Measurements from ENCODE around the gene ZBTB47. TPM values are rescaled to one million over a fixed set of nuclear protein-coding genes. Genes with fewer than 3 reads are reported as not detected.

ZBTB47 gene
- polyA plus RNA-seq, 1 donor (not counting 4 experiments of a cell fraction or from before 2014, with no cell fraction given): 5.1 TPM

- peaks cover 4% of the 10 kb centered on the region for H4K20me1 ChIP-seq (ENCODE audit: control insufficient read depth, extremely low read depth, insufficient read depth, low read length)
- H3K27me3 ChIP-seq (ENCODE audit: control insufficient read depth, extremely low read depth, insufficient read depth, low read length): peaks cover 6% of the 10 kb centered on the region
- no peak overlapping the region for H3K4me2 ChIP-seq (ENCODE audit: control insufficient read depth, extremely low read depth, insufficient read depth, low read depth, low read length)
- no peaks in the 10 kb centered on the region for H3K9me3 ChIP-seq (ENCODE audit: control insufficient read depth, low read depth, low read length)
- H3K27ac ChIP-seq (ENCODE audit: control insufficient read depth, insufficient read depth, low read length): no peak overlapping the region
- H3K4me3 ChIP-seq (ENCODE audit: control insufficient read depth in 2 of 3, extremely low read depth in 1 of 3, insufficient read depth in 2 of 3, low read depth in 1 of 3, low read length in 3 of 3): no peak overlapping the region
- no peaks in the 10 kb centered on the region for H3K79me2 ChIP-seq (ENCODE audit: control insufficient read depth, insufficient read depth, low read length)
- no peak overlapping the region for H2AFZ ChIP-seq (ENCODE audit: control insufficient read depth, low read length)
- TF ChIP-seq EZH2 (IDR thresholded peaks at IDR 0.05; ENCODE audit: low read length) (no peak), CTCF (optimal IDR thresholded peaks at IDR 0.05 in 1 of 3, IDR thresholded peaks at IDR 0.05 in 1 of 3, conservative IDR thresholded peaks at IDR 0.05 in 1 of 3; ENCODE audit: extremely low read depth in 1 of 3, insufficient read depth in 2 of 3, low read length in 3 of 3) (no peak)
- H3K9ac ChIP-seq (ENCODE audit: control insufficient read depth, extremely low read depth, insufficient read depth, low read length): no peak overlapping the region
- H3K36me3 ChIP-seq (ENCODE audit: control insufficient read depth in 2 of 2, extremely low read depth in 1 of 2, insufficient read depth in 2 of 2, low read length in 2 of 2): no peaks in the 10 kb centered on the region
- dilution Hi-C loops (cut with MboI; ENCODE audit: extremely low pct_ligation_motif_present, low sequenced_read_pairs): no loop called here
- H3K9me1 ChIP-seq (ENCODE audit: control insufficient read depth, extremely low read depth, insufficient read depth, low read length): no peaks in the 10 kb centered on the region
- no peaks in the 10 kb centered on the region for H3K4me1 ChIP-seq (ENCODE audit: control insufficient read depth, extremely low read depth, insufficient read depth, low read length)
- FAIRE-seq: no peak
- DNase-seq (ENCODE audit: low read depth, low spot score): no peak
These were observed 48.0 kb downstream of the ZBTB47 start for GRCh38 chr3:42701371-42702065.

- FAIRE-seq: no peak
- TF ChIP-seq CTCF (optimal IDR thresholded peaks at IDR 0.05 in 1 of 3, IDR thresholded peaks at IDR 0.05 in 1 of 3, conservative IDR thresholded peaks at IDR 0.05 in 1 of 3; ENCODE audit: extremely low read depth in 1 of 3, insufficient read depth in 2 of 3, low read length in 3 of 3) (no peak), EZH2 (IDR thresholded peaks at IDR 0.05; ENCODE audit: low read length) (no peak)
- dilution Hi-C loops (cut with MboI; ENCODE audit: extremely low pct_ligation_motif_present, low sequenced_read_pairs): no loop called here
These were observed 48.8 kb downstream of the ZBTB47 start, which contains the start of gene HHATL for GRCh38 chr3:42702066-42702951. Gene HHATL (minus strand): TSS chr3:42702798. CDS start chr3:42700826, 1,972 bp downstream.

More at GRCh38 chr3:42702066-42702951, 48.8 kb downstream of the ZBTB47 start, which contains the start of gene HHATL:
- no peak for DNase-seq (ENCODE audit: low read depth, low spot score)
- Histone ChIP-seq H3K4me1 (ENCODE audit: control insufficient read depth, extremely low read depth, insufficient read depth, low read length) (no peaks in the 10 kb centered on the region), H3K79me2 (ENCODE audit: control insufficient read depth, insufficient read depth, low read length) (no peaks in the 10 kb centered on the region), H3K9ac (ENCODE audit: control insufficient read depth, extremely low read depth, insufficient read depth, low read length) (no peak within 1 kb of the TSS), H3K27ac (ENCODE audit: control insufficient read depth, insufficient read depth, low read length) (no peak within 1 kb of the TSS), H3K4me3 (ENCODE audit: control insufficient read depth in 2 of 3, extremely low read depth in 1 of 3, insufficient read depth in 2 of 3, low read depth in 1 of 3, low read length in 3 of 3) (no peak within 1 kb of the TSS), H3K9me1 (ENCODE audit: control insufficient read depth, extremely low read depth, insufficient read depth, low read length) (no peaks in the 10 kb centered on the region), H3K4me2 (ENCODE audit: control insufficient read depth, extremely low read depth, insufficient read depth, low read depth, low read length) (no peak within 1 kb of the TSS), H4K20me1 (ENCODE audit: control insufficient read depth, extremely low read depth, insufficient read depth, low read length) (peaks cover 4% of the 10 kb centered on the region), H3K36me3 (ENCODE audit: control insufficient read depth in 2 of 2, extremely low read depth in 1 of 2, insufficient read depth in 2 of 2, low read length in 2 of 2) (no peaks in the 10 kb centered on the region), H3K9me3 (ENCODE audit: control insufficient read depth, low read depth, low read length) (no peaks in the 10 kb centered on the region), H3K27me3 (ENCODE audit: control insufficient read depth, extremely low read depth, insufficient read depth, low read length) (peaks cover 6% of the 10 kb centered on the region), H2AFZ (ENCODE audit: control insufficient read depth, low read length) (no peak within 1 kb of the TSS)
